ENCODE data around the gene SIGLEC8. TPM values are rescaled to one million over a fixed set of nuclear protein-coding genes. Genes with fewer than 3 reads are reported as not detected.

The SIGLEC8 gene
- total RNA-seq, 1 donor from 2014 or later: not detected

DNA sequence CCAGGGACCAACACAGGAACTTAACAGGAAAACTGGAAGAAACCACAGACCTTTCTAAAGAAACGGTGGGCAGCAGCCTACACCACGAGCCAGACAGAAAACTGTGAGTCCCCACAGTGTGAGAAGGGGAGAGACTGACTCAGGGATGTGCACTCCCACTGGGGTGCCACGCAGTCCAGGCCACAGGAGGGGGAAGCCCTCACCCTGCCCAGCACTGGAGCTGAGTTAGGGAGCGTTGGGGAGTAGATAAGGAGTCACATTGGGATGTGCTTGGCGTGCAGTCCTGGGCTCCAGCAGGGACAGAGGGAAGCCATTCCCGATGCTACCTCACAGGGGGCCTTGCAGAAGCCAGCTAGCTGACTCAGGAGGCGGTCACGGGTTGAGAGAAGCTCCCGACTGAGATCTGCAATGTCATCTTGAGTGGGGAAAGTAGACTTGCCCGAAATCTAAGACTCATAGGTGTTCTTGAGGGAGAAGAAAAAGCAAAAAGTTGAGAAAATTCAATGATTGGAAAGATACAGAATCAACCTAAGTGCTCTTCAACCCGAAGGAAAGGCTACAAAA is 17.3 kb downstream of the SIGLEC8 start:
- no peak for DNase-seq (ENCODE audit: low spot score)
- Mint-ChIP-seq H3K4me3 (ENCODE audit: unreplicated experiment) (no peak overlapping the region), H3K27ac (ENCODE audit: unreplicated experiment) (no peak overlapping the region), H3K36me3 (ENCODE audit: low read depth) (no peaks in the 10 kb centered on the region), H3K9me3 (ENCODE audit: low read depth) (no peaks in the 10 kb centered on the region), H3K4me1 (ENCODE audit: low read depth) (no peaks in the 10 kb centered on the region), H3K27me3 (ENCODE audit: low read depth) (no peaks in the 10 kb centered on the region)
- TF ChIP-seq, protein P1, sequence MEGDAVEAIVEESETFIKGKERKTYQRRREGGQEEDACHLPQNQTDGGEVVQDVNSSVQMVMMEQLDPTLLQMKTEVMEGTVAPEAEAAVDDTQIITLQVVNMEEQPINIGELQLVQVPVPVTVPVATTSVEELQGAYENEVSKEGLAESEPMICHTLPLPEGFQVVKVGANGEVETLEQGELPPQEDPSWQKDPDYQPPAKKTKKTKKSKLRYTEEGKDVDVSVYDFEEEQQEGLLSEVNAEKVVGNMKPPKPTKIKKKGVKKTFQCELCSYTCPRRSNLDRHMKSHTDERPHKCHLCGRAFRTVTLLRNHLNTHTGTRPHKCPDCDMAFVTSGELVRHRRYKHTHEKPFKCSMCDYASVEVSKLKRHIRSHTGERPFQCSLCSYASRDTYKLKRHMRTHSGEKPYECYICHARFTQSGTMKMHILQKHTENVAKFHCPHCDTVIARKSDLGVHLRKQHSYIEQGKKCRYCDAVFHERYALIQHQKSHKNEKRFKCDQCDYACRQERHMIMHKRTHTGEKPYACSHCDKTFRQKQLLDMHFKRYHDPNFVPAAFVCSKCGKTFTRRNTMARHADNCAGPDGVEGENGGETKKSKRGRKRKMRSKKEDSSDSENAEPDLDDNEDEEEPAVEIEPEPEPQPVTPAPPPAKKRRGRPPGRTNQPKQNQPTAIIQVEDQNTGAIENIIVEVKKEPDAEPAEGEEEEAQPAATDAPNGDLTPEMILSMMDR (IDR thresholded peaks at IDR 0.05): no peak

DNA sequence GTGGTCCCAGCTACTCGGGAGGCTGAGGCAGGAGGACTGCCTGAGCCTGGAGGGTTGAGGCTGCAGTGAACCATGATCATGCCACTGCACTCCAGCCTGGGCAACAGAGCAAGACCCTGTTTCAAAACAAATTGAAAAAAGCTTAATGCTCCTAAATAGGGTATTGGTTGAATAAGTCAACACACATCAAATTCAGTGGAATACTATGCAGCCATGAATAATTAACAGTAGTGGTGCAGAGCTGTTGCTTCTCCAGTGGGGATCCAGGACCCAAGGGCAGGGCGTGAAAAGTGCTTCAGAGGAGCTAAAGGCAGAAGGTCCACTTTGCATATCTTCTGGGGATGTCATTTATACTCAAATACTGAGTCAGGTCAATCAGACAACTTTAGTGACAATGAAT is 18.2 kb downstream of the SIGLEC8 start:
- no peak overlapping the region for H3K4me3 Mint-ChIP-seq (ENCODE audit: unreplicated experiment)
- no peak for DNase-seq (ENCODE audit: low spot score)

DNA sequence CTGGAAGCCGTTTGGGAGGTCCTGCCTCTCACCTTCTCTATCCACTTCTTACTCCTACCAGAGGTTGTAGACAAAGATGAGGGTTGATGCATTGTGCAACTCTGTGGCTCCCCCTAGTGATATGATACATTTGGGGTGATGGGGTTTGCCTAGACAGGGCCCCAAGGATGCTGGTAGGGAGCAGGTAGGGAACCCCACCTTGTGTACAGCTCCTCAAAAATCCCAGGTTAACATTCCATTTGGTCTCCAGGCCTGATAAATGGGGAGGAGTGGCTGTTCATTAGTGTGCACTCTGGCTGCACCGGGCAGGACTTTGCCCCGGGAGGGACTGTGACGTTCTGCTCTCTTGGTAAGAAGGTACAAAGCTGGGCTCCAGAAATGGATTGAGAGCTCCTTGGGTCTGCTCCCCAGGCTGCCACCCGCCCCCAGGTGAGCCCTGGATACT is 19.2 kb downstream of the SIGLEC8 start:
- no peaks in the 10 kb centered on the region for H3K27me3 Mint-ChIP-seq (ENCODE audit: low read depth)
- no peak for DNase-seq (ENCODE audit: low spot score)
- TF ChIP-seq, protein P1 (IDR thresholded peaks at IDR 0.05): peak; percentile 42

More for the DNA sequence above, 18.2 kb downstream of the SIGLEC8 start:
- Mint-ChIP-seq H3K27me3 (ENCODE audit: low read depth) (no peaks in the 10 kb centered on the region), H3K9me3 (ENCODE audit: low read depth) (no peaks in the 10 kb centered on the region), H3K27ac (ENCODE audit: unreplicated experiment) (no peak overlapping the region), H3K4me1 (ENCODE audit: low read depth) (no peaks in the 10 kb centered on the region), H3K36me3 (ENCODE audit: low read depth) (no peaks in the 10 kb centered on the region)
- TF ChIP-seq, protein P1 (IDR thresholded peaks at IDR 0.05): no peak

DNA sequence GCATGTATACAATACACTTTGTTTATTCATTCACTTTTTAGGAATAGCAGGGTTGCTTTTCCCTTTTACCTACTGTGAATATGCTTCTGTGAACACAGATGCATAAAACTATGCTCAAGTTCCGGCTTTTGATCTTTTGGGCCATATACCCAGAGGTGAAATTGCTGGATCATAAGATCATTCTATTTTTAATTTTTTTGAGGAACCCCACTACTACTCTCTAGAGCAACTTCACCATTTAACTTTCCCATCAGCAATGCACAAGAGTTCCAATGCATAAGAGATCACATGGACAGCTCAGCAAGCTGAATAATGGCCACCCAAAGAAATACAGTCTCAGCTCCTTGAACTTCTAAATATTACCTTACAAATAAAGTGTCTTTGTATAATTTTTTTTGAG is 23.8 kb downstream of the SIGLEC8 start:
- DNase-seq (ENCODE audit: low spot score): no peak
- Mint-ChIP-seq H3K27me3 (ENCODE audit: low read depth) (no peaks in the 10 kb centered on the region), H3K9me3 (ENCODE audit: low read depth) (no peaks in the 10 kb centered on the region), H3K4me3 (ENCODE audit: unreplicated experiment) (no peak overlapping the region), H3K27ac (ENCODE audit: unreplicated experiment) (no peak overlapping the region), H3K4me1 (ENCODE audit: low read depth) (no peaks in the 10 kb centered on the region), H3K36me3 (ENCODE audit: low read depth) (no peaks in the 10 kb centered on the region)
- TF ChIP-seq, protein P1 (IDR thresholded peaks at IDR 0.05): no peak

More for the DNA sequence above, 19.2 kb downstream of the SIGLEC8 start:
- Mint-ChIP-seq H3K4me1 (ENCODE audit: low read depth) (no peaks in the 10 kb centered on the region), H3K4me3 (ENCODE audit: unreplicated experiment) (no peak overlapping the region), H3K9me3 (ENCODE audit: low read depth) (no peaks in the 10 kb centered on the region), H3K36me3 (ENCODE audit: low read depth) (no peaks in the 10 kb centered on the region), H3K27ac (ENCODE audit: unreplicated experiment) (peak overlapping the region; percentile 12)

DNA sequence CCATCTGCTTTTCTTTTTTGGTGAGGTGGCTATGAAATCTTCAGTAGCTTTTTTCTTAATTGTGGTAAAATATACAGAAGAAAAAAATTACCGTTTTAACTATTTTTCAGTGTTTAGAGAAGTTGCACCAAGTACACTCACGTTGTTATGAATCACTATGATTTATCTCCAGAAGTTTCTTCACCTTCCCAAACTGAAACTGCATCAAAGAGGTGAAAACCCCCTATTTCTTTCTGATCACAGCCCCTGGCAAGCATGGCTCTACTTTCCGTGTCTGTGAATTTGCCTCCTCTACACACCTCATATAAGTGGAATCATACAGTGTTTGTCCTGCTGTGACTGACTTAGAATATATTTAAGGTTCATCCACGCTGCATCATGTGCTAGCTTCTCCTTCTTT is 25.2 kb downstream of the SIGLEC8 start:
- TF ChIP-seq, protein P1 (IDR thresholded peaks at IDR 0.05): no peak

More for the DNA sequence above, 25.2 kb downstream of the SIGLEC8 start:
- Mint-ChIP-seq H3K27ac (ENCODE audit: unreplicated experiment) (no peak overlapping the region), H3K27me3 (ENCODE audit: low read depth) (no peaks in the 10 kb centered on the region), H3K9me3 (ENCODE audit: low read depth) (no peaks in the 10 kb centered on the region), H3K36me3 (ENCODE audit: low read depth) (no peaks in the 10 kb centered on the region), H3K4me1 (ENCODE audit: low read depth) (no peaks in the 10 kb centered on the region), H3K4me3 (ENCODE audit: unreplicated experiment) (no peak overlapping the region)
- DNase-seq (ENCODE audit: low spot score): no peak
